ENCODE results near the gene TTYH2. TPM values are rescaled to one million over a fixed set of nuclear protein-coding genes. Genes with fewer than 3 reads are reported as not detected.
A peak's percentile ranks its signal among the peaks of the same experiment; 100 is the strongest.

Gene TTYH2
- polyA plus RNA-seq, 1 of the 3 experiments (the other 2 are of a cell fraction), result 16.1 TPM

- no peaks in the 10 kb centered on the region for H3K36me3 ChIP-seq (replicated peaks in 1 of 2; ENCODE audit: control insufficient read depth in 1 of 2, insufficient read depth in 2 of 2, low read length in 1 of 2)
- H3F3A ChIP-seq (replicated peaks; ENCODE audit: insufficient read depth), result no peaks in the 10 kb centered on the region
- WGBS (ENCODE audit: low lambda C conversion rate), result 86% methylated on average over 13 of the region's 13 CpGs
- H3K27ac ChIP-seq (ENCODE audit: low read depth in 2 of 2, low read length in 1 of 2), result no peak overlapping the region
- no peak overlapping the region for H2AFZ ChIP-seq (ENCODE audit: low read depth)
- H3K4me2 ChIP-seq, result no peak overlapping the region
- TF ChIP-seq TAF1 (IDR thresholded peaks at IDR 0.05; ENCODE audit: borderline replicate concordance, low read depth, low read length), result no peak
- TF ChIP-seq MEF2A (IDR thresholded peaks at IDR 0.05; ENCODE audit: borderline replicate concordance, low read depth), result no peak
- no peak for TF ChIP-seq TCF12 (IDR thresholded peaks at IDR 0.05)
- no peak for TF ChIP-seq RAD21 (IDR thresholded peaks at IDR 0.05; ENCODE audit: low read length)
- TF ChIP-seq MXI1 (IDR thresholded peaks at IDR 0.05; ENCODE audit: low read depth, low read length), result no peak
- H3K4me3 ChIP-seq (ENCODE audit: low read depth in 2 of 2, low read length in 1 of 2), result no peak overlapping the region
- H3K79me2 ChIP-seq (ENCODE audit: insufficient read depth), result no peaks in the 10 kb centered on the region
- no peak for DNase-seq
- POLR2A ChIA-PET, result interaction anchor here (0.6 to 1.0 kb wide), 3 partner anchors 9 to 18 kb away, joined by 3 to 4 read pairs (median 3); partner anchors contain the start of gene RPL38
- H3K27me3 ChIP-seq (ENCODE audit: insufficient read depth), result no peaks in the 10 kb centered on the region
- CTCF ChIA-PET, result interaction anchor here (0.8 to 5.2 kb wide), 13 partner anchors 10 to 788 kb away, joined by 3 to 30 read pairs (median 4); partner anchors contain the start of genes BTBD17, GPR142 and RPL38
- H4K20me1 ChIP-seq (ENCODE audit: insufficient read depth), result no peaks in the 10 kb centered on the region
- H3K9me3 ChIP-seq, result no peaks in the 10 kb centered on the region
- H3K9ac ChIP-seq, result no peak overlapping the region
- no peaks in the 10 kb centered on the region for H3K9me2 ChIP-seq
- H3K4me1 ChIP-seq (ENCODE audit: control insufficient read depth in 1 of 2, insufficient read depth in 2 of 2, low read depth in 1 of 2, low read length in 1 of 2), result peaks cover 4 to 50% of the 10 kb centered on the region in 2 experiments; a peak in 2 of 4 replicates
These were observed 3.8 kb downstream of the TTYH2 start for GRCh38 chr17:74217037-74217730.

GRCh38 chr17:74217888-74218287 is 4.5 kb downstream of the TTYH2 start:
- H3K4me1 ChIP-seq (ENCODE audit: control insufficient read depth in 1 of 2, insufficient read depth in 2 of 2, low read depth in 1 of 2, low read length in 1 of 2), result peaks cover 2 to 43% of the 10 kb centered on the region in 2 experiments; a peak in 2 of 4 replicates
- POLR2A ChIA-PET, result interaction anchor here (0.6 to 1.3 kb wide), 5 partner anchors 10 to 25 kb away, joined by 3 to 5 read pairs (median 3); no protein-coding TSS in a partner anchor
- H4K20me1 ChIP-seq (ENCODE audit: insufficient read depth), result no peaks in the 10 kb centered on the region
- H2AFZ ChIP-seq (ENCODE audit: low read depth), result no peak overlapping the region
- no peaks in the 10 kb centered on the region for H3K27me3 ChIP-seq (ENCODE audit: insufficient read depth)
- no peak overlapping the region; a peak in 1 of 4 replicates for H3K27ac ChIP-seq (ENCODE audit: low read depth in 2 of 2, low read length in 1 of 2)
- H3K79me2 ChIP-seq (ENCODE audit: insufficient read depth), result no peaks in the 10 kb centered on the region
- CTCF ChIA-PET, result interaction anchor here (0.6 to 5.2 kb wide), 11 partner anchors 9 to 315 kb away, joined by 3 to 30 read pairs (median 4); partner anchors contain the start of gene GPR142
- WGBS (ENCODE audit: low lambda C conversion rate), result 100% methylated on average over 2 of the region's 2 CpGs
- H3K4me2 ChIP-seq, result no peak overlapping the region
- TF ChIP-seq USF1 (IDR thresholded peaks at IDR 0.05; ENCODE audit: borderline replicate concordance, low read depth), result no peak
- TF ChIP-seq FOXJ3 (CRISPR knock-in tag; IDR thresholded peaks at IDR 0.05), result no peak
- no peak for TF ChIP-seq ELF1 (IDR thresholded peaks at IDR 0.05)
- no peak for TF ChIP-seq POLR2AphosphoS5 (IDR thresholded peaks at IDR 0.05; ENCODE audit: low read depth, low read length)
- TF ChIP-seq SMC3 (IDR thresholded peaks at IDR 0.05; ENCODE audit: low read depth, low read length), result no peak
- H3K9me3 ChIP-seq, result no peaks in the 10 kb centered on the region
- no peaks in the 10 kb centered on the region for H3K9me2 ChIP-seq
- H3K36me3 ChIP-seq (replicated peaks in 1 of 2; ENCODE audit: control insufficient read depth in 1 of 2, insufficient read depth in 2 of 2, low read length in 1 of 2), result no peaks in the 10 kb centered on the region
- H3K4me3 ChIP-seq (ENCODE audit: low read depth in 2 of 2, low read length in 1 of 2), result no peak overlapping the region
- no peaks in the 10 kb centered on the region for H3F3A ChIP-seq (replicated peaks; ENCODE audit: insufficient read depth)
- no peak for DNase-seq
- no peak overlapping the region for H3K9ac ChIP-seq

- Histone ChIP-seq H3K4me1 (ENCODE audit: control insufficient read depth in 1 of 2, insufficient read depth in 2 of 2, low read depth in 1 of 2, low read length in 1 of 2) (peaks cover 0 to 39% of the 10 kb centered on the region in 2 experiments; a peak in 1 of 4 replicates), H3K36me3 (replicated peaks in 1 of 2; ENCODE audit: control insufficient read depth in 1 of 2, insufficient read depth in 2 of 2, low read length in 1 of 2) (no peaks in the 10 kb centered on the region), H3K9me2 (no peaks in the 10 kb centered on the region), H3K79me2 (ENCODE audit: insufficient read depth) (no peaks in the 10 kb centered on the region), H4K20me1 (ENCODE audit: insufficient read depth) (no peaks in the 10 kb centered on the region), H3K4me2 (no peak overlapping the region), H3K4me3 (ENCODE audit: low read depth in 2 of 2, low read length in 1 of 2) (no peak overlapping the region), H3F3A (replicated peaks; ENCODE audit: insufficient read depth) (no peaks in the 10 kb centered on the region), H3K27me3 (ENCODE audit: insufficient read depth) (no peaks in the 10 kb centered on the region), H3K9me3 (no peaks in the 10 kb centered on the region), H3K27ac (ENCODE audit: low read depth in 2 of 2, low read length in 1 of 2) (peak overlapping the region in 1 of 2 experiments; percentile 2; a peak in 1 of 4 replicates), H2AFZ (ENCODE audit: low read depth) (no peak overlapping the region), H3K9ac (no peak overlapping the region)
- CTCF ChIA-PET, result interaction anchor here (0.6 to 5.2 kb wide), 13 partner anchors 9 to 150 kb away, joined by 3 to 30 read pairs (median 3); no protein-coding TSS in a partner anchor
- WGBS (ENCODE audit: low lambda C conversion rate), result 66% methylated on average over 8 of the region's 8 CpGs
- POLR2A ChIA-PET, result interaction anchor here (1.2 to 1.3 kb wide), 3 partner anchors 12 to 25 kb away, joined by 3 to 5 read pairs (median 3); no protein-coding TSS in a partner anchor
- DNase-seq, result peak; percentile 84
- TF ChIP-seq IRF3 (IDR thresholded peaks at IDR 0.05; ENCODE audit: low read depth, low read length), result no peak
- no peak for TF ChIP-seq USF1 (IDR thresholded peaks at IDR 0.05; ENCODE audit: borderline replicate concordance, low read depth)
- TF ChIP-seq GATA2 (CRISPR knock-in tag; IDR thresholded peaks at IDR 0.05), result no peak
- TF ChIP-seq MXI1 (IDR thresholded peaks at IDR 0.05; ENCODE audit: low read depth, low read length), result no peak
- no peak for TF ChIP-seq SMC3 (IDR thresholded peaks at IDR 0.05; ENCODE audit: low read depth, low read length)
- TF ChIP-seq GABPA (IDR thresholded peaks at IDR 0.05; ENCODE audit: low read depth), result no peak
- no peak for TF ChIP-seq MAX (IDR thresholded peaks at IDR 0.05; ENCODE audit: low read depth)
These were observed 5.1 kb downstream of the TTYH2 start for GRCh38 chr17:74218436-74218835.

Data from SK-N-SH (cell line).